GM21528 (cell line): Measurements from ENCODE around the gene PLCH1.

Experiments used
- ATAC-seq: cut with Tn5 transposase; IDR thresholded peaks from one replicate; pipeline ENCODE4 v1.9.1; 2021; ENCODE audit warnings: mild to moderate bottlenecking, moderate library complexity; ENCODE audit not compliant: unreplicated experiment, low FRiP score

Gene PLCH1

DNA sequence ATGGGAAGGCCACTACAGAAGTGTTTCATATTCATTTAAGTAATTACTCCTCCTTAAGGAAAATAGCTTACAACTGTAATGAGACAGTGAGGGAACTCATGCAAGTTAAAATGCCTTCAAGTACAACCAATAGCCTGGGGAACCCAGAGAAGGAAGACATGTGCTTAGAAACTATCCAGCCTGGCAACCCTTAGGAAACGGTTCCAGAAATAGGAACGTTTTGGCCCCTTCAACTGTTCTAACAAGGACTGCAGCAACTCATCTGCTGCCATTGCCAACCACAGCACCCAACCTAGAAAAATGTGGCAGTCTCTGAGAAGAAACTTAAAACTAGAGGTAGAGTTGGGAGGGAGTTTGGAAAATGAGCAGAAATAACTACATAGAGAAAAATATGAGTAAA is 303.8 kb downstream of the PLCH1 start:
- ATAC-seq = no peak

DNA sequence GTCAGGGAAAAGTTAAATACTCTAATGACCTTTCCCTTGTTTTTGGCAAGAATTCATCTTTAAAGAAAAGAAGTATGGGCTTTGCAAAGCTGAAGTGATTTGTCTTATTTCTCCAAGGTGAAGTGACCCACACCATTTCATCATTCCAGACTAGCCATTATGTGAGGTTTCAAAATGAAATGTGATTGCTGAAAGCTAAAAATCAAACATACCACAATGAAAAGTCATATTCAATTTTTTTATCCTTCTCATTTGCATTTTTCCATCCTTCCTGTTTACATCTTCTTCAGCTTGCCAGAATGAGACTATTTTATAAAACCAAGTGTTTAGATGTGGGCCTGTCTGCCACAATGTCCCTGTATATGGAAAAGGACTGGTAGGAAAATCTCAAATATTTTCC is 309.1 kb downstream of the PLCH1 start:
- no peak for ATAC-seq

DNA sequence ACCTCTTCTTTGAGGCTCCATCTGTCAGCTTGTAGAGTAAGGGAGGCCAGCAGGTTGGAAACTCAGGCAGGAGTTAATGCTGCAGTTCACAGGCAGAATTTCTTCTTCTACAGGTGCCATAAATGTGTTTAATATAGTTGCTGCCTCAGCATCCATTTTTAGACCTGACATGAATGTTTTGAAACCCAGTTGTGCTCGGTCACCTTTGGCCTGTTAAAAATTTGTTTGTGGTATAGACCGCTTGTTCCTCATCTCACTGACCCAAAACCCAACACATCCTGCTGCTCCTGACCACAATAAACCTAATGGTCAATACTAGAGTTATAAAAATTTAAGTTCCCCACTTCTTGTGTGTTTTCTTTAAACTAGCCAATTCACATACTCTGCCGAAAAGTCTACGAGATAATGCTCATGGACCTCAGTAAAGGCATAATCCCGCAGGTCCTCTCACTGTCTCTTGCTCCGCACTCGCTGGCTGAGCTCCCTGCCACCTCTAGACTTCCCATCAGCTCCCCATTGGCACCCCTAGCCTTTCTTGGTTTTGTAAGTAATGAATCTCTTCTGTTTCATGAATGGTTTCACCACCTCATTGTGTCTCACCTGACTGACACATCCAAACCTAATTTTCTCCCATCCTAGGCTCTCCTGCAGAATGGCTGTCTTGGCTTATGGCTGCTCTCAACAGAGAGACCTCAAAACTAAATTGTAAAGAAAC is 312.9 kb downstream of the PLCH1 start:
- no peak for ATAC-seq

DNA sequence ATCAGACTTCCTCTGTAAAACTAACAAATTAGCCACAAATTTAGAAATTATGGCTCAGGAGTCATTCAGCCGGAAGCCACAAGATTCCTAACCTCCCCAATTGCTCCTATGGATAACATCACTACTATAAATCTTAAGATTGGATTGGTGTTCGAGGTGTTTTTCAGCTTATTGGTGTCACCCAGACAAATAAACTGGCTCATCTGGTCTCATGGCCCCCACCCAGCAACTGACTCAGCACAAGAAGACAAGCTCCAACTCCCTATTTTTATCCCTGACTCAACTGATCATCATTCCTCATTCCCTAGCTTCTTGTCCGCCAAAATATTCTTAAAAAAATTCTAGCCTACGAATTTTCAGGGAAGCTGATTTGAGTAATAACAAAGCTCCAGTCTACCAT is 316.3 kb downstream of the PLCH1 start:
- no peak for ATAC-seq

DNA sequence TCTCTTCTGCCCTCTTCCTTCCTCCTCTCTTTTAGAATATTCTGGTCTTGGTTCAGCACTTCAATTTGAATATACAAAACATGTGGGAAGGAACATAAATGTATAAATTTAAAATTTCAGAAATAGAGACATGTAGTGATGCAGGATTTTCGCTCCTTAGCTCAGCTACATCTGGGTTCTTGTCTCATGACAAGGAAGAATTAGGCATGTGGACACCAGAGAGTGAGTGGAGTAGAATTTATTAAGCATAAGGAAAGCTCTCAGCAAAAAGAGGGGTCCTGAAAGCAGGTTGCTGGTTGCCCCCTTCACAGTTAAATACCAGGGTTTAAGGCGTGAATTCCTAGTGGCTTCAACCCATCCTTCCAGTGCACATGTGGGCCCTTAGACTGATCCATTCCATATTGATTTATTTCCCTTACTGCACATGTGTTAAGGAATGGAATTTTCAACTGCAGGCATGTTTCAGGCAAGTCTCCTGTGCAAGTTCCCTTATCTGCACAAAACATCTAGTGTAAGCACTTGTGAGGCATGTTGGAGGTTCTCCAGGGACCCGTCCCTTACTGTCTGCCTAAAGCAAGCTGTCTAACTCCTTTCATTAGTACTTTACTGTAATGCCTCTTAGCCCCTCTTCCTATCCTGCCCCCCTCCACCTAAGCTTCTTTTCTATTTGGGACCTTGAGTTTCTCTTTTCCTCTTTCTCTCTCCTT is 318.2 kb downstream of the PLCH1 start:
- ATAC-seq = no peak

DNA sequence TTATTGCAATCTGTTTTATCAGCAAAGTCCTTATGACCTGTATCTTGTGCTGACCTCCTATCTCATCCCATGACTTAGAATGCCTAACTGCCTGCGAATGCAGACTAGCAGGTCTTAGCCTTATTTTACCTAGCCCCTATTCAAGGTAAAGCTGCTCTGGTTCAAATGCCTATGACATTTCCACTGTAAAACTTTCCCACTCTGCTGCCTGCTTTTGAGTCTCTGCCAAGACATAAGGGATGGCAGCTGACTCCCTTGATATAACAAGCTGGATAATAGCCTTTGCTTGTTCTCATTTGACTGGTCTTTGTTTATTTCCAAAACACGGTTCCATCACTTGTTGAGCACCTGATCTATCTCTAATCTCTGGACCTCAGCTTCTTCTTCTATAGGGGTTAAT is 319.5 kb downstream of the PLCH1 start:
- no peak for ATAC-seq

DNA sequence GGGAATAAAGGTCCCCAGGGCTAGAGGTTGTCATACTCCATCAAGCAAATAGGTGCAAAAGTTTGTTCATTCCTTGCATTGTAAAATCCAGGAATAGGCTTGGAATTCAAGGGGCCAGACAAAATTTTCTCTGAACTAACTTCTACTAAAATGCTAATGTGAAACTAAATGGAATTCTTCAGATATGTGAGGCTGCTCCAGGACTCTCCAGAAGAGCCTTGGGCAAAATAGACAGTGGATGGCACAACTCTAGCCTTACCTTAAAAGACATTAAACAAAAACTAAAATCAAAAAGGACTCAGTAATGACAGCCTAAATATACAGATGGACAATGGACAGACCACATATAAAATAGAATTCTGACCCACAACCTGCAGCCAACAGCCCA is 320.6 kb downstream of the PLCH1 start:
- no peak for ATAC-seq

DNA sequence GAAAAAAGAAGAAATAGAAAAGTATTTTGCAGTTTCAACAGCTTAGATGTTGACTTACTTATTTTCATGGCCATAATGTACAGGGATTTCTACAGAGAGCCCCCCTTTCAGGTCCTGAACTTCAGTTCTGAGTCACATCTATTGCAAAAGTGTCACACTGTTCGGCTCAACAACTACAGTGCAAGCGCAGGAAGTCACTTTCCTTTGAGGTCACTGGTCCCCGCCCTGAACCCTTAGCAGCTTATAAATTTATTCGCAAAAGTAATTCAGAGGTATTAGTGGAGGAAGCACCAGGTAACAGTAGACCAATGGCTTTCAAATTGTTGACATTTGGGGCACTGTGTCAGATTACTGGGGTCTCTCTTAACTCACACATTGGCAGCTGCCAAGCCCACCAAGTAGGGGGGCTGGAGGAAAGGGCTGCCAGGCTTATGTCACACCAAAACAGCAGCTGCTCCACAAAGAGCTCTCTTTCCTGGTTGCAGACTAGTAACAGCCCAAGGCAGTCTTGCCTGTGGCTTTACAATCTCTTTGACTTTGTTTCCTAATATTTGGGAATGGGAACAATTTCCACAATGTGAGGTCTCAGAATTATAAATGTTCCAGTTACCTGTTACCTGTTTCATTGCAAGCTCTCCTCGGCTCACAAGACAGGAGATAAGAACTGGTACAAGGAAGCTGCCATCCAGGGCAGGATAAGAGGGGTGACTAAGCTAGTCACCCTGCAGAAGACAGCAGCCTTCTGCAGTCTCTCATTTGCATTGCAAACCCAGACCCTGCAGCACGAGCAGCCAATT is 321.1 kb downstream of the PLCH1 start:
- ATAC-seq = no peak

DNA sequence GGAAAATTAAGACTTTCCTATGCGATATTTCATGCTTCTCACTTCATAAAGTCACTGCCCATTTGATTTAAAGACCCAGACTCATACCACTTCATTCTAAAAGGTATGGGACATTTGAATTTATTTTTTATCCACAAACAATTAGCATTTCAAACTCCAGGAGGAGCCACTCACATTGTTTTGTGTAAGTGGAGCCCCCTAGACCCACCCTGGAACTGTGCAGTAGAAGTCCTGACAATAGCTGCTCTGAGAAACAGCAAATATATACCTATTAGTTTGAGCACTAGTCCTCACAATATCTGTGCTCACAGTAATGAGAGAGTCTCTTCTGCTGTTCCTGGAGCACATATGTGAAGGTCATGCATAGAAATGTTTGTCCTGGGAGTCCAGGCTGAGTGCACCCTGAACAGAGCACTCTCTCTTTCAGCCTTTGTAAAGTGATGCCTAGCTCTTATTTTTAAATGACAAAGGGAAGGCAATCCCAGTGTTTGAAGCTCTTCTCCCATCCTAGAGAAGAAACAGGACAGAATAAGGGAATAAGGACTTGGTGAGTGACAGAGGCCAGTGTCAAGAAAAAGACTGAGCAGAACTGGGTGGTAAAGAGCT is 323.9 kb downstream of the PLCH1 start:
- ATAC-seq = no peak

DNA sequence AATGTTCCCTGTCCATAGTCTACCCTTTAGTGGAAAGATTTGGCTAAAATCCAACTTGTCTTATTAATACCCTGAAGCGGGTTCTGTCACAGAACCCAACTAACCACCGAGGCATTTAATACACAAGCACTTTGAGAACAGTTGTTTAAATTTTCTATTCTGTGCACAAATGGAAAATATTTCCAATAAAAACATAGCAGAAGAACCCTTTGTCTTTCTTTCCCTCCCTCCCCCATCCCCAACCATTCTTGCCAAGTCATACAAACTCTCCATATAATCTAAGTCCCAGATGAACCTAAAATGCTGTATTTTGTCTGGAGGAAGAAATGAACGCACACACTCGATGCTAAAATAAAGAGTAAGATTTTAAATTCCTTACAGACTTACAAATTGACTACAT is 324.5 kb downstream of the PLCH1 start:
- no peak for ATAC-seq

DNA sequence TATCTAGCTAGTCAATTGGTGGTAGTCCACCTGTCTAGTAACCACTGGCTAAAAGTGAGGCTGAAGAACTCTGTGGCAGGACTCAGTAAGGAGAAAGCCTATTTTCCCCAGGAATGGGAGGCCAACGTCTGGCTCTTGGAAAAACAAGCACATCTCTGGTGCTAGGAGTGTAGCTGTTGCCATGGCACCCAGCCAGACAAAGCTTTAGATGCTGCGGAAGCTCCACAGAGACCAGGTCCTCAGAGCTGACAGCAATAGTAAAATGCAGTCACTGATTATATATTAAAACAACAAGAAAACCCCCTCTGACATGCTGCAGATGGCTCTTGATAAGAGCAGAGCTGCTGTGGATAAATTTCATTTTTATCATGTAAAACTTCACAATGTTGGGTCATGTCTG is 326.5 kb downstream of the PLCH1 start:
- no peak for ATAC-seq

DNA sequence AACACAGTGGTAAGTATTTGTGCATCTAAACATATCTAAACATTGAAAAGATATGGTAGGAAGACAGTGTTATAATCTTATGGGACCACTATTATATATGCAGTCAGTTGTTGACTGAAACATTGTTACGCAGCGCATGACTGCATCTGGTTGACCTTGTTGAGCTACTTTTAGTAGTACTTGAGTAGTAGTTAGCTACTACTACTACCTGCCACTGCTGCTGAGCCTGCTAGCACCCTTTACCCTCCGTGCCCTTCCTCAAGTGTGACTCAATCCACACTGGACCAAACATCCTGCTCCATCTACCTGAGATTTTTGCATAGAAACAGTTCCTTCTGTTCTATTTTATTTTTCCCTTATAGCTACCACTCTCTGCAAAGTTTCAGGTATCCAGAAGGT is 327.8 kb downstream of the PLCH1 start:
- ATAC-seq = no peak

DNA sequence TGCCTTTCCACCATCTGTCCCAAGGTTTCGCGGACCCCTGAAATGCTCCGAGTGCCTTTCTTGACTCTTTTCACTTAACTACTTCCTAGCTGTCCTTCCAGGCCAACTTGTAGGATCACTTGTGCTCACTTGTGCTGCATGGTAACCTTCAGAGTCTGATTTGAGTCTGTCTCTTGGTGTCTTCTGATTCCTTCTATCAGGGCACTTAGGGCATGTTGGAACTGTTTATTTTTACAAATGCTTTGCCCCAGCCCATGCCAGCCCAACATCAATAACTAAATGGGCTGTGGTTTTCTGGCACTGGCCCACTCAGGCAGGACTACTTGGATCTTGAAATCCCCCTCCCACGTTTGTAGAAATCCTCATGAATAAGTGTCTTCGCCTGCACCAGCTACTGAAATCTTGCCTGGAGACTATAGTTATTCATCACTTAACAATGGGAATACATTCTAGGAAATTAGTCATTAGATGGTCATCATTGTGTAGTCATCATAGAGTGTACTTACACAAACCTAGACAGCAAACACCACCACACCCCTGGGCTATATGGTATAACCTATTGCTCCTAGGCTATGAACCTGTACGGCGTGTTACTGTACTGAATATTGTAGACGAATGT is 328.3 kb downstream of the PLCH1 start:
- ATAC-seq = no peak

DNA sequence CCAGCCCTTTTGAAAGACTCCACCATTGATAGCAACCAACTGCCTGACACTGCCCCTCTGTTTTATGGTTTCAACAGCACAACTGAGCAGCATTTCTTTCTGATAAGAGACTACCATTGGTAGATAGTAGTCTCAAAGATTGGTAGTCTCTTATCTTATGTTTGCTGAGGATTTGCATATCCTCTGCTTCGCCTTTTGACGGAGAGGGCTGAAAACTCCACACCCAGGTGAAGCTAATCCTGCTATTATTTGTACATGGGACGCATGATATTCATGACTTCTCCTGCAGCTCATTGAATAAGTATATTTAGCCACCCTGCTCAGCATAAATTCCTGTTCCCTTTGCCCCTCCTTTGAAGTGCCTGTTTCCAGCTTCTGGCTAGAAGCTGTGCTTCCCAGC is 332.0 kb downstream of the PLCH1 start:
- ATAC-seq = no peak

DNA sequence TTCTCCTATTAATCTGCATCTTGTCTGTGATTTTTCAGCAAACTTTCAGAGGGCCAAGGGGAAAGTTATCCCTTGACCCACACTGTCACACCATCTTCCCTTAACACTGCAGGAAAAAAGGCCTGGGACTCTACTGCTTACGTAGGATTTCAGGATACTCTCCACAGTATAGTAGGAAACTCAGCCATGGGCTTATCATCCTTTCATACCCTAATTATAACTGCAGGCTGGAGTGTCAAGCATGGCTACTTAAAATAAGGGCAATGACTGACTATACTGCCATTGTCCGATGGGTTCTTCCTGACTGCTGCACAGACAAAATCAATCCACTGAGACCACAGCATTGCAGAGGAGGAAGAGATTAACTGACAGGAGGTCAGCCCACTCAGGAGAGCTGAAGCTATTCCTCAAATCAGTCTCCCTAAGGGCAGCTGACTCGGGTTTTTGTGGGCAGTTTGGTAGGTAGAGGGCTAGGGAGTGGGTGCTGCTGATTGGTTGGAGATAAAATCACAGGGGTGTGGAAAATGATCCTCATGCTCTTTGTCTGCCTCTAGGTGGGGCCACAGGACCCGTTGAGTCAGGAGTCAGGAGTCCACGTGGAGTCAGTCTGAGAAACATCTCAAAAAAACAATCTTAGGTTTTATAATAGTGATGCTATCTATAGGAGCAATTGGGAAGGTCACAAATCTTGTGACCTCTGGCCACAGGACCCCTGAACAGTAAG is 333.2 kb downstream of the PLCH1 start:
- ATAC-seq = no peak

DNA sequence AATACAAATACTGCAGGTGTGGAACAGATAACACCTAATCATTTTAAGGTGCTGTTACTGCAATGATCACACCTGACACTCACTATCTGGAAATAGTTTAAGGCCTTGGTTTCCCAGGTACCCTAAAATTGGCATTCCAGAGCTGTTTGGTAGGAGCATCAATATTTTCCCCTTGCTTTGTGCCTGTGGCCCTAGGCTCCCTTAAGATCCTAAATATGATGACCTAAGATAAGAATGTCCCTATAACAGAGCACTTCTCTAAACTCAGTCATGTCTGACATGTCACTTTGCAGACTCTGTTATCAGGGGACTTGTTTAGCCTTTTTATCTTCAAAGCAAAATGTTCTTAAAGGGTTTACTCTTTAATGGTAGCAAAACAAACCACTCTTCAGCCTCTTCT is 335.5 kb downstream of the PLCH1 start:
- ATAC-seq = no peak

DNA sequence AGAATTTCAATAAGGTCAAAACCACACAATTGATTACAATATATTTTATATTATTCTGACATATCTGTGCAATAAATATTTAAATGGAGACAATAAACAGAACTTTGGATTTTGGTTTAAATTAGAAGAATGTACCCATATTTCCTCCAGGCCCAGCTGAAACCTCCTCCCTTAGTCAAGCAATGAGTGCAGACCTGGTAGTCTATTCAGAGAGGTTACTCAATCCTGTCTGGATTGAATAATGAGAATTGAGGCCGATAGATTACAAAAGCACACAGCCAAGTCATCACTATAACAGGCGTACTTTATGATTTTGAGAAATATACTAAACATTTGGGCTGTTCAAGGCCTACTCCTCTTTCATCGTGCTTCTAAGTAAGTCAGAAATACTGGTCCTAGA is 336.9 kb downstream of the PLCH1 start:
- ATAC-seq = no peak

DNA sequence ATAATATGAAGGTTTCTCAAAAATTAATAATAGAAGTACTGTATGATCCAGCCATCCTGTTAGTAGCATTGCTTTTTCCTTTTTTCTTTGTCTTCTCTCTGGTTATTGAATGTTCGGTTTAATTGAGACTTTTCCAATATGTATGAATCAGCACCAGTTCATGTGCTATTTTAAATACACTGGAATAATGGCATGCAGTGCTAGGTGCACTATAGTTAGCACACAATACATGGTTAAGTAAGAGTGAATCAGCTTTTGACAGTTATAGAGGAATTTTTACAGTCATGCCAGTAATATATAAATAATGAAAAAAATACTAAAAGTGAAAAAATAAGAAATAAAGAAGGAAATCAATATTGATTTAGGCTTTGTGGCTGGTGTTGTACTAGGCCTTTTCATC is 337.5 kb downstream of the PLCH1 start:
- no peak for ATAC-seq

DNA sequence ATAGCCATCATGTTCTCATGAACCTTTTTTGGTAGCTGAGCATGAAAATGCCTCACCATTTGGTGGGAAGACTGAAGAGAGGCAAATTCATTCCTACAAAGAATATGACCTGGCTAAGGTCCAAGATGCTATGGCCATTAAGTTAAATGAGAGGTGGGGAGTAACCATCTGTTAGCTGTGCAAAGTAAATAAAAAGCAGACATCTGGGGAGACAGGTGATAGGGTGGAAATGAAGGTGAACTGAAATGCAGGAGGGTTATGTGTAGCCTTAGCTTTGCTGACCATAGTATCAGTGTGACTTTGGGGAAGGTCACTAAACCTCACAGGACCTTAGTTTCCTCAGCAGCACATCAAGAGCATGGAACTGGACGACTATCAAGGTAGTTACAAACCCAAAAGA is 340.4 kb downstream of the PLCH1 start:
- no peak for ATAC-seq

DNA sequence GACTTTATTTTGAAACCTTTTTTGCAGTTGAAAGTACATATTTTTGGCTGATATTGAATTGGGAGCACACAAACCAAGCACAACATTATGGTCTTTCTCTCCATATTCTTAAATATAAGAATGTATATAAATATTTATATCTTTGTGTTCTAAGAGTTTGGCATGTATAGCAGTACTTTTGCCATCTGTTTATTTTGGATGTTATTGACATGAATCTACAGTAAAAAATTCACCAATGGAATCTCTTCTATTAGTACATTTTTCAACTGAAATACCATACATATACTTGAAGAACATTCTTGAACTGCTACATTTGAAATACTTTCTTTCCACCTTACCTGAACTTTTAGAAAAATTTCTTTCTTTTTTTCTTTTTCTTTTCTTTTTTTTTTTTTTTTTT is 342.2 kb downstream of the PLCH1 start:
- no peak for ATAC-seq
